H1 (cell line): ENCODE data around the gene PAF1. TPM values are rescaled to one million over a fixed set of nuclear protein-coding genes. Genes with fewer than 3 reads are reported as not detected.

Experiments
- CTCF ChIA-PET: fragments of 300-600 bp; sonication (Branson Sonifier 250); formaldehyde crosslinking; loops from one replicate; lab custom pipeline; 2021; ENCODE audit not compliant: partially characterized antibody; lab: Charles Lee
- POLR2A ChIA-PET: fragments of 300-600 bp; sonication (Branson Sonifier 250); formaldehyde crosslinking; loops from one replicate; lab custom pipeline; 2021; ENCODE audit warnings: inconsistent platforms; ENCODE audit not compliant: partially characterized antibody; lab: Charles Lee
- DNase-seq, 2 experiments: peaks; one replicate each; pipeline versions ENCODE4 v3.0.0 to v3.0.0-alpha.2; 2010 to 2022; ENCODE audit warnings: low spot score in 2 of 2, low read depth in 1 of 2, mixed read lengths in 1 of 2
- FAIRE-seq: peaks from 2 replicates; lab custom pipeline; 2011; peaks lifted over from hg19 to GRCh38; lab: Jason Lieb, UNC
- H2AFZ ChIP-seq: 2 replicates; pipeline ENCODE4 v1.8.1; 2012; ENCODE audit warnings: low read length, inconsistent platforms
- H2AK5ac ChIP-seq: 2 replicates; pipeline ENCODE4 v1.6.1; 2013; ENCODE audit warnings: low read depth, low read length
- H2BK120ac ChIP-seq: replicated peaks from 2 replicates; pipeline ENCODE3; 2013; ENCODE audit warnings: low read depth, low read length, inconsistent platforms
- H2BK12ac ChIP-seq: 2 replicates; pipeline ENCODE4 v1.6.1; 2013; ENCODE audit warnings: low read depth, low read length
- H2BK15ac ChIP-seq: 2 replicates; pipeline ENCODE4 v1.6.1; 2013; ENCODE audit warnings: low read length
- H2BK20ac ChIP-seq: 2 replicates; pipeline ENCODE4 v1.6.1; 2013; ENCODE audit warnings: low read length
- H2BK5ac ChIP-seq: 2 replicates; pipeline ENCODE4 v1.6.1; 2013; ENCODE audit warnings: low read depth, low read length
- H3K14ac ChIP-seq: 2 replicates; pipeline ENCODE4 v1.6.1; 2013; ENCODE audit warnings: inconsistent platforms; ENCODE audit not compliant: insufficient read length
- H3K18ac ChIP-seq: 2 replicates; pipeline ENCODE4 v1.6.1; 2013; ENCODE audit warnings: low read length; ENCODE audit errors: extremely low read depth
- H3K23ac ChIP-seq: 2 replicates; pipeline ENCODE4 v1.6.1; 2013; ENCODE audit warnings: inconsistent platforms; ENCODE audit not compliant: insufficient read length
- H3K23me2 ChIP-seq: 2 replicates; pipeline ENCODE4 v1.6.1; 2013; ENCODE audit warnings: low read depth, low read length
- H3K27ac ChIP-seq: 2 replicates; pipeline ENCODE4 v1.6.1; 2011; ENCODE audit warnings: low read depth, low read length, inconsistent platforms
- H3K27me3 ChIP-seq, 4 experiments: replicated peaks in 1 of 4; 1 replicate in 1 of 4; 2 replicates in 3 of 4; pipeline versions ENCODE4 v1.6.1 to v1.8.1; 2011 to 2013; ENCODE audit warnings: low read length in 3 of 4, mild to moderate bottlenecking in 3 of 4, inconsistent platforms in 2 of 4, mixed read lengths in 2 of 4, moderate library complexity in 1 of 4; ENCODE audit not compliant: control insufficient read depth in 3 of 4, insufficient read depth in 3 of 4; ENCODE audit errors: extremely low read depth in 1 of 4
- H3K36me3 ChIP-seq, 4 experiments: 2 replicates each; pipeline versions ENCODE4 v1.6.1 to v1.8.1; 2011 to 2013; ENCODE audit warnings: mild to moderate bottlenecking in 4 of 4, low read length in 3 of 4, moderate library complexity in 2 of 4, control low read depth in 1 of 4, inconsistent platforms in 1 of 4; ENCODE audit not compliant: insufficient read depth in 4 of 4, control insufficient read depth in 2 of 4
- H3K4ac ChIP-seq: replicated peaks from 2 replicates; pipeline ENCODE3; 2013; ENCODE audit warnings: low read length, low read depth, mixed read lengths, inconsistent platforms; ENCODE audit not compliant: insufficient read length
- H3K4me1 ChIP-seq, 4 experiments: replicated peaks in 1 of 4; 1 replicate in 1 of 4; 2 replicates in 3 of 4; pipeline versions ENCODE4 v1.6.1 to v1.8.1; 2011 to 2013; ENCODE audit warnings: low read length in 3 of 4, inconsistent platforms in 2 of 4, mixed read lengths in 1 of 4; ENCODE audit not compliant: insufficient read depth in 4 of 4, control insufficient read depth in 3 of 4
- H3K4me2 ChIP-seq, 2 experiments: 2 replicates each; pipeline versions ENCODE4 v1.6.1 to v1.8.1; 2011 to 2013; ENCODE audit warnings: low read depth in 2 of 2, low read length in 2 of 2, control low read depth in 1 of 2, inconsistent platforms in 1 of 2, mild to moderate bottlenecking in 1 of 2; ENCODE audit not compliant: insufficient read depth in 1 of 2
- H3K4me3 ChIP-seq, 4 experiments: fragments of 200-600, 300-600 bp in 1 of 4; sonication (generic), shearing (Covaris generic), sonication (Bioruptor Twin) in 1 of 4; 2 replicates each; pipeline versions ENCODE4 v1.5.1 to v1.8.1; 2011 to 2016; ENCODE audit warnings: low read length in 4 of 4, low read depth in 3 of 4, control low read depth in 2 of 4, inconsistent platforms in 2 of 4, mild to moderate bottlenecking in 2 of 4, mixed read lengths in 1 of 4, moderate library complexity in 1 of 4; ENCODE audit not compliant: insufficient read depth in 2 of 4; ENCODE audit errors: extremely low read depth in 1 of 4
- H3K56ac ChIP-seq: replicated peaks from 2 replicates; pipeline ENCODE3; 2013; ENCODE audit warnings: low read depth, mild to moderate bottlenecking, mixed read lengths, low read length, inconsistent platforms; ENCODE audit not compliant: insufficient read length
- H3K79me1 ChIP-seq: 2 replicates; pipeline ENCODE4 v1.6.1; 2013; ENCODE audit warnings: low read depth, low read length, control low read depth
- H3K79me2 ChIP-seq, 2 experiments: 2 replicates each; pipeline versions ENCODE4 v1.6.1 to v1.8.1; 2012 to 2013; ENCODE audit warnings: low read length in 2 of 2, mild to moderate bottlenecking in 2 of 2, inconsistent platforms in 1 of 2; ENCODE audit not compliant: insufficient read depth in 2 of 2, control insufficient read depth in 1 of 2
- H3K9ac ChIP-seq, 4 experiments: replicated peaks in 1 of 4; 1 replicate in 1 of 4; 2 replicates in 3 of 4; pipeline versions ENCODE4 v1.6.1 to v1.8.1; 2011 to 2013; ENCODE audit warnings: low read depth in 3 of 4, low read length in 3 of 4, control low read depth in 2 of 4, mild to moderate bottlenecking in 2 of 4, moderate library complexity in 2 of 4, inconsistent platforms in 1 of 4; ENCODE audit errors: extremely low read depth in 1 of 4
- H3K9me3 ChIP-seq, 2 experiments: 2 replicates each; pipeline versions ENCODE4 v1.6.1 to v1.8.1; 2012 to 2013; ENCODE audit warnings: mild to moderate bottlenecking in 2 of 2, moderate library complexity in 2 of 2, control low read depth in 1 of 2, inconsistent platforms in 1 of 2, low read depth in 1 of 2, low read length in 1 of 2, mixed read lengths in 1 of 2; ENCODE audit not compliant: insufficient read depth in 2 of 2
- H4K20me1 ChIP-seq, 2 experiments: replicated peaks in 1 of 2; 2 replicates each; pipeline versions ENCODE3 to v1.8.1; 2011 to 2013; ENCODE audit warnings: inconsistent platforms in 2 of 2, low read length in 2 of 2, mild to moderate bottlenecking in 1 of 2; ENCODE audit not compliant: insufficient read depth in 2 of 2, control insufficient read depth in 1 of 2
- H4K5ac ChIP-seq: 2 replicates; pipeline ENCODE4 v1.6.1; 2013; ENCODE audit warnings: low read length, low read depth, mixed read lengths, inconsistent platforms; ENCODE audit not compliant: insufficient read length
- H4K8ac ChIP-seq: 2 replicates; pipeline ENCODE4 v1.8.0; 2013; ENCODE audit warnings: mild to moderate bottlenecking, moderate library complexity, low read length, inconsistent platforms; ENCODE audit not compliant: insufficient read depth; ENCODE audit errors: extremely low read depth
- H4K91ac ChIP-seq: replicated peaks from 2 replicates; pipeline ENCODE3; 2013; ENCODE audit warnings: low read length, mixed read lengths, inconsistent platforms; ENCODE audit not compliant: insufficient read length
- ATF2 ChIP-seq: IDR thresholded peaks from 2 replicates; pipeline ENCODE4 v1.6.1; 2012; ENCODE audit warnings: low read length, inconsistent platforms
- EP300 ChIP-seq, 2 experiments: IDR thresholded peaks; 1 replicate in 1 of 2; 2 replicates in 1 of 2; pipeline ENCODE4 v1.6.1; 2011 to 2012; ENCODE audit warnings: low read depth in 2 of 2, low read length in 2 of 2, mild to moderate bottlenecking in 2 of 2, borderline replicate concordance in 1 of 2, inconsistent platforms in 1 of 2, moderate library complexity in 1 of 2
- EZH2 ChIP-seq: fragments of 200-600 bp; sonication (generic); IDR thresholded peaks from 2 replicates; pipeline ENCODE4 v1.7.1; 2012; ENCODE audit warnings: low read depth, mild to moderate bottlenecking, moderate library complexity, low read length, inconsistent platforms; ENCODE audit not compliant: severe bottlenecking
- PHF8 ChIP-seq: fragments of 200-600 bp; sonication (generic); conservative IDR thresholded peaks from 2 replicates; pipeline ENCODE4 v1.7.1; 2012; ENCODE audit warnings: low read depth, mild to moderate bottlenecking, inconsistent platforms, low read length, moderate library complexity
- SP2 ChIP-seq: IDR thresholded peaks from 2 replicates; pipeline ENCODE4 v1.6.1; 2012; ENCODE audit warnings: mild to moderate bottlenecking, low read length, inconsistent platforms
- YY1 ChIP-seq: IDR thresholded peaks from 2 replicates; pipeline ENCODE4 v1.6.1; 2011; ENCODE audit warnings: low read depth, mild to moderate bottlenecking, low read length
- WGBS, 2 experiments: shearing (Covaris generic) in 1 of 2; methylation state at CpG; one replicate each; pipeline versions ENCODE4 v1.1.6 to v1.1.7; 2013 to 2015; ENCODE audit warnings: low lambda C conversion rate in 2 of 2, mixed read lengths in 2 of 2, inconsistent platforms in 1 of 2, low coverage in 1 of 2, missing lambda C conversion rate in 1 of 2; ENCODE audit not compliant: insufficient replicate concordance in 2 of 2, insufficient coverage in 1 of 2, insufficient read length in 1 of 2; ENCODE audit errors: extremely low coverage in 1 of 2, missing lambda C conversion rate in 1 of 2; 5-methylcytosine and 5-hydroxymethylcytosine counted together
- long read RNA-seq, 2 experiments: library from RNA in 1 of 2; library from capped mRNA in 1 of 2; stranded (forward); transcript quantifications; one replicate each; pipeline ENCODE4 v2.0.0, GENCODE V29; 2021; ENCODE audit warnings: inconsistent platforms in 1 of 2
- polyA minus RNA-seq, 3 experiments: library from RNA; depleted of rRNA, polyadenylated mRNA; stranded (reverse); fragments of >200 nt; gene quantifications; 1 replicate in 2 of 3; 2 replicates in 1 of 3; pipeline ENCODE4 v1.2.3, GENCODE V29; 2011
- polyA plus RNA-seq, 7 experiments: library from polyadenylated mRNA; depleted of rRNA in 3 of 7; stranded (reverse) in 5 of 7; unstranded in 2 of 7; fragments of >200 nt in 5 of 7; fragments of 200-250 nt in 2 of 7; gene quantifications; 1 replicate in 5 of 7; 2 replicates in 1 of 7; 4 replicates in 1 of 7; pipeline versions ENCODE4 v1.2.1 to v1.2.3, GENCODE V29; 2011 to 2013; ENCODE audit warnings: missing spikeins in 2 of 7, mixed read lengths in 2 of 7
- total RNA-seq: library from RNA; stranded (reverse); fragmentation: NEBNext Ultra II Directional; extraction: Animal tissue kit (Norgen Biotek cat#: 25700); gene quantifications from 2 replicates; pipeline ENCODE4 v1.2.1, GENCODE V29; 2021

PAF1 gene
- total RNA-seq (31.4 and 33.1 TPM in 2 replicates), polyA plus RNA-seq (2011; rRNA removed) (58.6 and 67.8 TPM in 2 replicates), polyA minus RNA-seq (2011; rRNA and poly(A)+ RNA removed) (15.7 and 16.5 TPM in 2 replicates)
- 40.0 TPM for polyA plus RNA-seq (2011; cell fraction: cytosol; rRNA removed)
- 36.3 TPM for polyA plus RNA-seq (2011; cell fraction: nucleus; rRNA removed)
- polyA plus RNA-seq (2012, experiment 1 of 2): 39.0 to 40.5 TPM (median 39.8 TPM) in 4 replicates
- 12.1 TPM for polyA plus RNA-seq (2012, experiment 2 of 2)
- polyA plus RNA-seq (2013, experiment 1 of 2): 25.0 TPM
- 22.3 TPM for polyA plus RNA-seq (2013, experiment 2 of 2)
- polyA minus RNA-seq (2011; cell fraction: cytosol; rRNA and poly(A)+ RNA removed): 22.2 TPM
- 36.7 TPM for polyA minus RNA-seq (2011; cell fraction: nucleus; rRNA and poly(A)+ RNA removed)
- long read RNA-seq, experiment 1, partial matches to known transcripts: 0 of 2 reads
- long read RNA-seq, experiment 1, other reads (novel, unspliced or antisense): 2 of 2 reads
- long read RNA-seq, experiment 2, transcript PAF1-201 (14 exons, 2,066 nt): major isoform, 19 of 29 reads
- long read RNA-seq, experiment 2, partial matches to known transcripts: 7 of 29 reads
- long read RNA-seq, experiment 2, other reads (novel, unspliced or antisense): 3 of 29 reads

GRCh38 chr19:39390751-39391437 lies at the start of gene PAF1, which contains the start of gene MED29:
Gene PAF1, minus strand, starts transcription at chr19:39391106. Its CDS starts 242 bp downstream, at chr19:39390864.
Gene MED29, plus strand, starts transcription at chr19:39391378. Its CDS starts 45 bp downstream, at chr19:39391423.
- peak within 1 kb of the TSS; percentile 68 for H2BK12ac ChIP-seq
- WGBS, 2 experiments: 2% methylated on average over 60 of the region's 60 CpGs; no CpG with 5 or more reads in 1 of the 2 experiments
- peaks cover 0 to 7% of the 10 kb centered on the region in 2 experiments for H4K20me1 ChIP-seq
- H3K4me3 ChIP-seq: peak within 1 kb of the TSS; percentile 91 to 97 (median 96)
- peaks cover 5% of the 10 kb centered on the region for H3K79me1 ChIP-seq
- peaks cover 2% of the 10 kb centered on the region; the same call in 1 of the 2 replicates for H3K23me2 ChIP-seq
- H3K23ac ChIP-seq: no peak within 1 kb of the TSS
- peak within 1 kb of the TSS; percentile 95 for H2BK15ac ChIP-seq
- ChIA-PET POLR2A (interaction anchor here (0.6 to 12.2 kb wide), 39 partner anchors 9 to 306 kb away, joined by 3 to 234 read pairs (median 5); partner anchors contain the start of genes EID2B, PLEKHG2, RPS16 and SAMD4B), CTCF (interaction anchor here (1.9 to 3.7 kb wide), 2 partner anchors 10 to 21 kb away, joined by 10 to 13 read pairs; partner anchors contain the start of gene PLEKHG2)
- peak within 1 kb of the TSS; percentile 97 for H2BK5ac ChIP-seq
- H3K4ac ChIP-seq: no peak within 1 kb of the TSS
- DNase-seq: peak; percentile 91 to 99
- H4K8ac ChIP-seq: peak within 1 kb of the TSS; percentile 96; the same call in 1 of the 2 replicates
- H3K36me3 ChIP-seq: peaks cover 5 to 35% (median 20%) of the 10 kb centered on the region in 4 experiments; a peak in 6 of 8 replicates
- H3K4me2 ChIP-seq: peak within 1 kb of the TSS; percentile 75 to 76
- H3K79me2 ChIP-seq: peaks cover 0 to 14% of the 10 kb centered on the region in 2 experiments; a peak in 2 of 4 replicates
- FAIRE-seq: peak; percentile 99
- peak within 1 kb of the TSS; percentile 81 to 99 (median 90) for H3K9ac ChIP-seq
- no peak within 1 kb of the TSS for H2BK20ac ChIP-seq
- H2AFZ ChIP-seq: peak within 1 kb of the TSS; percentile 13; the same call in 1 of the 2 replicates
- H3K27me3 ChIP-seq: no peaks in the 10 kb centered on the region
- H3K4me1 ChIP-seq: peaks cover 2 to 10% (median 7%) of the 10 kb centered on the region in 4 experiments
- peak within 1 kb of the TSS; percentile 99 for H3K18ac ChIP-seq
- peak within 1 kb of the TSS; percentile 99 for H3K27ac ChIP-seq
- peak within 1 kb of the TSS; percentile 45 for H4K91ac ChIP-seq
- H2AK5ac ChIP-seq: no peak within 1 kb of the TSS
- no peak within 1 kb of the TSS for H3K14ac ChIP-seq
- H2BK120ac ChIP-seq: no peak within 1 kb of the TSS
- peak within 1 kb of the TSS; percentile 97 for H4K5ac ChIP-seq
- H3K56ac ChIP-seq: peak within 1 kb of the TSS; percentile 87
- no peaks in the 10 kb centered on the region for H3K9me3 ChIP-seq
- TF ChIP-seq EZH2 (no peak), PHF8 (peak; percentile 78), YY1 (peak; percentile 93), EP300 (IDR thresholded peaks at IDR 0.05; ENCODE audit: borderline replicate concordance in 1 of 2, low read depth in 2 of 2, low read length in 2 of 2) (peak in 1 of 2 experiments; percentile 29; a peak in 1 of 3 replicates), ATF2 (no peak; the same call in 1 of the 2 replicates), SP2 (peak; percentile 84)
